K562 (cell line): ENCODE data around the gene SLC8A1.

Experiments
- CTCF ChIP-seq, 3 experiments: IDR thresholded peaks in 2 of 3; conservative IDR thresholded peaks in 1 of 3; 2 replicates each; pipeline ENCODE4 v1.5.1; 2011 to 2012; ENCODE audit warnings: low read length in 3 of 3, mild to moderate bottlenecking in 3 of 3, control low read depth in 2 of 3, improper control_type of control experiment in 1 of 3, inconsistent platforms in 1 of 3, low read depth in 1 of 3, mixed read lengths in 1 of 3, moderate library complexity in 1 of 3; ENCODE audit not compliant: insufficient read depth in 2 of 3
- MAFK ChIP-seq: IDR thresholded peaks from 2 replicates; pipeline ENCODE4 v1.6.1; 2011; ENCODE audit warnings: low read length, improper control_type of control experiment
- MLX ChIP-seq, 2 experiments: fragments of 450-650 bp in 1 of 2; sonication (generic) in 1 of 2; formaldehyde crosslinking; conservative IDR thresholded peaks; 2 replicates each; pipeline versions ENCODE4 v1.4.0 to v1.8.1; 2020 to 2022; ENCODE audit warnings: mild to moderate bottlenecking in 1 of 2, missing genetic modification reagents in 1 of 2
- NFRKB ChIP-seq: fragments of 450-650 bp; IDR thresholded peaks from 2 replicates; pipeline ENCODE4 v1.6.1; 2016; ENCODE audit warnings: low read depth
- POLR3A ChIP-seq: IDR thresholded peaks from 2 replicates; pipeline ENCODE4 v1.6.1; 2011; ENCODE audit warnings: borderline replicate concordance, mild to moderate bottlenecking, moderate library complexity; ENCODE audit not compliant: insufficient read length, insufficient read depth; ENCODE audit errors: extremely low read depth
- RBM39 ChIP-seq: fragments of 200-400 bp; formaldehyde crosslinking; optimal IDR thresholded peaks from 2 replicates; pipeline ENCODE3; 2018; ENCODE audit warnings: low read depth, low read length
- RNF2 ChIP-seq: sonication (generic); IDR thresholded peaks from 2 replicates; pipeline ENCODE4 v1.6.1; 2016
- SAFB2 ChIP-seq: fragments of 200-400 bp; formaldehyde crosslinking; IDR thresholded peaks from 2 replicates; pipeline ENCODE4 v1.6.1; 2018; ENCODE audit warnings: borderline replicate concordance, low read length, low read depth, moderate library complexity; ENCODE audit not compliant: severe bottlenecking
- SMARCC2 ChIP-seq: fragments of 450-650 bp; IDR thresholded peaks from 2 replicates; pipeline ENCODE4 v1.6.1; 2017; ENCODE audit warnings: antibody characterized with exemption, moderate library complexity, mild to moderate bottlenecking, low read depth
- SMARCE1 ChIP-seq: fragments of 450-650 bp; IDR thresholded peaks from 2 replicates; pipeline ENCODE4 v1.7.1; 2016; ENCODE audit warnings: mild to moderate bottlenecking
- TGIF2 ChIP-seq: sonication (generic); formaldehyde crosslinking; IDR thresholded peaks from 2 replicates; pipeline ENCODE4 v1.8.1; 2022; ENCODE audit warnings: mild to moderate bottlenecking, missing genetic modification reagents, moderate library complexity
- TRIM28 ChIP-seq: fragments of 450-650 bp; IDR thresholded peaks from 2 replicates; pipeline ENCODE4 v1.6.1; 2017
- ZNF121 ChIP-seq: sonication (generic); formaldehyde crosslinking; conservative IDR thresholded peaks from 2 replicates; pipeline ENCODE4 v1.8.0; 2022; ENCODE audit warnings: missing genetic modification reagents
- TF ChIP-seq, protein P1 (sequence below): fragments of 250-450 bp; sonication (Bioruptor Pico); IDR thresholded peaks from 2 replicates; pipeline ENCODE4 v1.8.0; 2021; ENCODE audit warnings: moderate library complexity, mild to moderate bottlenecking, inconsistent platforms

DNA sequence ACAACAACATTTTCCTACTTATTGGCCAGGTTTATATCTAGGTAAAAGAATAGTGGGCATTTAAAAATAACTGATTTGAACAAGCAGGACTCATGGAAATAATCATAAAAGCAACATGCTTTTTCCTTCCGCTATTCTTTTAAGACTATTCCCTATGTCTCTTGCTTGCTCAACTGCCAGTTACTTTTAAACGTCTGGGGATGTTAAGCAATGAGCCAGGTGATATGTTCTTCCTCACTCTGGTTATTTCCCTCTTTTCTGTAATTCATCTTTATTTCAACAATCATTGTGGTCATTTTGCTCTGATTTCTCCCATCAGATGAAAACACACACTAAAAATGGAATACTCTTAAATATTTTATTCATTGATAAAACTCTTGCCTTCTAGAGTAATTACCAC, 33.4 kb upstream of the SLC8A1 start:
- no peak for TF ChIP-seq NFRKB
- TF ChIP-seq RBM39, result no peak
- TF ChIP-seq MAFK, result no peak
- no peak for TF ChIP-seq ZNF121 (CRISPR knock-in tag)
- TF ChIP-seq, protein P1, sequence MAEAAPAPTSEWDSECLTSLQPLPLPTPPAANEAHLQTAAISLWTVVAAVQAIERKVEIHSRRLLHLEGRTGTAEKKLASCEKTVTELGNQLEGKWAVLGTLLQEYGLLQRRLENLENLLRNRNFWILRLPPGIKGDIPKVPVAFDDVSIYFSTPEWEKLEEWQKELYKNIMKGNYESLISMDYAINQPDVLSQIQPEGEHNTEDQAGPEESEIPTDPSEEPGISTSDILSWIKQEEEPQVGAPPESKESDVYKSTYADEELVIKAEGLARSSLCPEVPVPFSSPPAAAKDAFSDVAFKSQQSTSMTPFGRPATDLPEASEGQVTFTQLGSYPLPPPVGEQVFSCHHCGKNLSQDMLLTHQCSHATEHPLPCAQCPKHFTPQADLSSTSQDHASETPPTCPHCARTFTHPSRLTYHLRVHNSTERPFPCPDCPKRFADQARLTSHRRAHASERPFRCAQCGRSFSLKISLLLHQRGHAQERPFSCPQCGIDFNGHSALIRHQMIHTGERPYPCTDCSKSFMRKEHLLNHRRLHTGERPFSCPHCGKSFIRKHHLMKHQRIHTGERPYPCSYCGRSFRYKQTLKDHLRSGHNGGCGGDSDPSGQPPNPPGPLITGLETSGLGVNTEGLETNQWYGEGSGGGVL (CRISPR knock-in tag), result no peak
- no peak for TF ChIP-seq MLX (CRISPR knock-in tag; conservative IDR thresholded peaks at IDR 0.05)
- no peak for TF ChIP-seq RNF2
- no peak for TF ChIP-seq POLR3A
- TF ChIP-seq TGIF2 (CRISPR knock-in tag), result no peak
- no peak for TF ChIP-seq SMARCC2
- TF ChIP-seq SMARCE1, result no peak
- no peak for TF ChIP-seq TRIM28
- TF ChIP-seq CTCF (IDR thresholded peaks at IDR 0.05 in 2 of 3, conservative IDR thresholded peaks at IDR 0.05 in 1 of 3; ENCODE audit: insufficient read depth in 2 of 3, low read depth in 1 of 3, low read length in 3 of 3), result no peak
- TF ChIP-seq SAFB2, result no peak
